ENCODE results near the gene PSMA1.
"Not testable (repeated sequence)": the region's sequence is repeated elsewhere in the genome, so short reads cannot be mapped to it uniquely, and the experiment has no call there.

The PSMA1 gene

GRCh38 chr11:14519917-14520746 lies at the start of gene PSMA1:
Gene PSMA1, minus strand, starts transcription at chr11:14520386. Its CDS starts 87 bp downstream, at chr11:14520299.
- DNase-seq (ENCODE audit: low read depth): peak; percentile 82
- in situ Hi-C loops (cut with HindIII; ENCODE audit: low sequenced_read_pairs): no loop called here
- TF ChIP-seq CTCF (IDR thresholded peaks at IDR 0.05; ENCODE audit: low read depth, low read length, missing control alignments): no peak
- peak within 1 kb of the TSS; percentile 97 for H3K4me3 ChIP-seq (ENCODE audit: low read depth, low read length)

GRCh38 chr11:14569516-14569915 lies 49.3 kb upstream of the PSMA1 start:
- H3K4me3 ChIP-seq (ENCODE audit: low read depth, low read length); in situ Hi-C loops (cut with HindIII; ENCODE audit: low sequenced_read_pairs); DNase-seq (ENCODE audit: low read depth): not testable (repeated sequence)

- TF ChIP-seq CTCF (IDR thresholded peaks at IDR 0.05; ENCODE audit: low read depth, low read length, missing control alignments): no peak
- no peak overlapping the region for H3K4me3 ChIP-seq (ENCODE audit: low read depth, low read length)
- no peak for DNase-seq (ENCODE audit: low read depth)
- in situ Hi-C loops (cut with HindIII; ENCODE audit: low sequenced_read_pairs): no loop called here
Measured at GRCh38 chr11:14567064-14567651, 47.0 kb upstream of the PSMA1 start.

- no peak for DNase-seq (ENCODE audit: low read depth)
- no peak overlapping the region for H3K4me3 ChIP-seq (ENCODE audit: low read depth, low read length)
- in situ Hi-C loops (cut with HindIII; ENCODE audit: low sequenced_read_pairs): no loop called here
- no peak for TF ChIP-seq CTCF (IDR thresholded peaks at IDR 0.05; ENCODE audit: low read depth, low read length, missing control alignments)
Measured at GRCh38 chr11:14566331-14567063, 46.3 kb upstream of the PSMA1 start.

DNA sequence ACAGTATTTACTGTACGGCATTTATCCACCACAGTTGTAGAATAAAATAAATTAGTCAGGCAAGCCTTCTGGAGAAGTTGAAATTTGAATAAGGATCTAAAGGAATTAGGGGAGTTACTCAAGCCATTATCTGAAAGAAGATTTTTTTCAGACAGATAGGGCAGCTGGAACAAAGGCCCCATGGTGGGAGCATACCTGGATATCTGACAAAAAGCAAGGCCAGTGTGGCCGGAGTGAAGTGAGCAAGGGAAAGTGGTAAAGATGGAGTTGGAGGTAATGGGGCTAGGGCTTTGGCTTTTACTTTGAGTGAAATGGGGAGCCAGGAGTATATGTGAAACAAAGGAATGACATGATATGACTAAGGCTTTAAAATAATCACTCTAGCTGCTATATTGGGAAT lies 45.7 kb upstream of the PSMA1 start:
- DNase-seq (ENCODE audit: low read depth): no peak
- in situ Hi-C loops (cut with HindIII; ENCODE audit: low sequenced_read_pairs): no loop called here
- no peak for TF ChIP-seq CTCF (IDR thresholded peaks at IDR 0.05; ENCODE audit: low read depth, low read length, missing control alignments)
- H3K4me3 ChIP-seq (ENCODE audit: low read depth, low read length): no peak overlapping the region

- in situ Hi-C loops (cut with HindIII; ENCODE audit: low sequenced_read_pairs): no loop called here
- DNase-seq (ENCODE audit: low read depth): no peak
- TF ChIP-seq CTCF (IDR thresholded peaks at IDR 0.05; ENCODE audit: low read depth, low read length, missing control alignments): no peak
- H3K4me3 ChIP-seq (ENCODE audit: low read depth, low read length): no peak overlapping the region
Measured at GRCh38 chr11:14555818-14556217, 35.6 kb upstream of the PSMA1 start.
